H1 (cell line): ENCODE results near the gene NUB1. TPM values are rescaled to one million over a fixed set of nuclear protein-coding genes. Genes with fewer than 3 reads are reported as not detected.

Experiments used
- CTCF ChIA-PET: fragments of 300-600 bp; sonication (Branson Sonifier 250); formaldehyde crosslinking; loops from one replicate; lab custom pipeline; 2021; ENCODE audit not compliant: partially characterized antibody; lab: Charles Lee
- POLR2A ChIA-PET: fragments of 300-600 bp; sonication (Branson Sonifier 250); formaldehyde crosslinking; loops from one replicate; lab custom pipeline; 2021; ENCODE audit warnings: inconsistent platforms; ENCODE audit not compliant: partially characterized antibody; lab: Charles Lee
- DNase-seq, 2 experiments: peaks; one replicate each; pipeline versions ENCODE4 v3.0.0 to v3.0.0-alpha.2; 2010 to 2022; ENCODE audit warnings: low spot score in 2 of 2, low read depth in 1 of 2, mixed read lengths in 1 of 2
- FAIRE-seq: peaks from 2 replicates; lab custom pipeline; 2011; peaks lifted over from hg19 to GRCh38; lab: Jason Lieb, UNC
- H2AFZ ChIP-seq: 2 replicates; pipeline ENCODE4 v1.8.1; 2012; ENCODE audit warnings: low read length, inconsistent platforms
- H2AK5ac ChIP-seq: 2 replicates; pipeline ENCODE4 v1.6.1; 2013; ENCODE audit warnings: low read depth, low read length
- H2BK120ac ChIP-seq: replicated peaks from 2 replicates; pipeline ENCODE3; 2013; ENCODE audit warnings: low read depth, low read length, inconsistent platforms
- H2BK12ac ChIP-seq: 2 replicates; pipeline ENCODE4 v1.6.1; 2013; ENCODE audit warnings: low read depth, low read length
- H2BK15ac ChIP-seq: 2 replicates; pipeline ENCODE4 v1.6.1; 2013; ENCODE audit warnings: low read length
- H2BK20ac ChIP-seq: 2 replicates; pipeline ENCODE4 v1.6.1; 2013; ENCODE audit warnings: low read length
- H2BK5ac ChIP-seq: 2 replicates; pipeline ENCODE4 v1.6.1; 2013; ENCODE audit warnings: low read depth, low read length
- H3K14ac ChIP-seq: 2 replicates; pipeline ENCODE4 v1.6.1; 2013; ENCODE audit warnings: inconsistent platforms; ENCODE audit not compliant: insufficient read length
- H3K18ac ChIP-seq: 2 replicates; pipeline ENCODE4 v1.6.1; 2013; ENCODE audit warnings: low read length; ENCODE audit errors: extremely low read depth
- H3K23ac ChIP-seq: 2 replicates; pipeline ENCODE4 v1.6.1; 2013; ENCODE audit warnings: inconsistent platforms; ENCODE audit not compliant: insufficient read length
- H3K23me2 ChIP-seq: 2 replicates; pipeline ENCODE4 v1.6.1; 2013; ENCODE audit warnings: low read depth, low read length
- H3K27ac ChIP-seq: 2 replicates; pipeline ENCODE4 v1.6.1; 2011; ENCODE audit warnings: low read depth, low read length, inconsistent platforms
- H3K27me3 ChIP-seq, 4 experiments: replicated peaks in 1 of 4; 1 replicate in 1 of 4; 2 replicates in 3 of 4; pipeline versions ENCODE4 v1.6.1 to v1.8.1; 2011 to 2013; ENCODE audit warnings: low read length in 3 of 4, mild to moderate bottlenecking in 3 of 4, inconsistent platforms in 2 of 4, mixed read lengths in 2 of 4, moderate library complexity in 1 of 4; ENCODE audit not compliant: control insufficient read depth in 3 of 4, insufficient read depth in 3 of 4; ENCODE audit errors: extremely low read depth in 1 of 4
- H3K36me3 ChIP-seq, 4 experiments: 2 replicates each; pipeline versions ENCODE4 v1.6.1 to v1.8.1; 2011 to 2013; ENCODE audit warnings: mild to moderate bottlenecking in 4 of 4, low read length in 3 of 4, moderate library complexity in 2 of 4, control low read depth in 1 of 4, inconsistent platforms in 1 of 4; ENCODE audit not compliant: insufficient read depth in 4 of 4, control insufficient read depth in 2 of 4
- H3K4ac ChIP-seq: replicated peaks from 2 replicates; pipeline ENCODE3; 2013; ENCODE audit warnings: low read length, low read depth, mixed read lengths, inconsistent platforms; ENCODE audit not compliant: insufficient read length
- H3K4me1 ChIP-seq, 4 experiments: replicated peaks in 1 of 4; 1 replicate in 1 of 4; 2 replicates in 3 of 4; pipeline versions ENCODE4 v1.6.1 to v1.8.1; 2011 to 2013; ENCODE audit warnings: low read length in 3 of 4, inconsistent platforms in 2 of 4, mixed read lengths in 1 of 4; ENCODE audit not compliant: insufficient read depth in 4 of 4, control insufficient read depth in 3 of 4
- H3K4me2 ChIP-seq, 2 experiments: 2 replicates each; pipeline versions ENCODE4 v1.6.1 to v1.8.1; 2011 to 2013; ENCODE audit warnings: low read depth in 2 of 2, low read length in 2 of 2, control low read depth in 1 of 2, inconsistent platforms in 1 of 2, mild to moderate bottlenecking in 1 of 2; ENCODE audit not compliant: insufficient read depth in 1 of 2
- H3K4me3 ChIP-seq, 4 experiments: fragments of 200-600, 300-600 bp in 1 of 4; sonication (generic), shearing (Covaris generic), sonication (Bioruptor Twin) in 1 of 4; 2 replicates each; pipeline versions ENCODE4 v1.5.1 to v1.8.1; 2011 to 2016; ENCODE audit warnings: low read length in 4 of 4, low read depth in 3 of 4, control low read depth in 2 of 4, inconsistent platforms in 2 of 4, mild to moderate bottlenecking in 2 of 4, mixed read lengths in 1 of 4, moderate library complexity in 1 of 4; ENCODE audit not compliant: insufficient read depth in 2 of 4; ENCODE audit errors: extremely low read depth in 1 of 4
- H3K56ac ChIP-seq: replicated peaks from 2 replicates; pipeline ENCODE3; 2013; ENCODE audit warnings: low read depth, mild to moderate bottlenecking, mixed read lengths, low read length, inconsistent platforms; ENCODE audit not compliant: insufficient read length
- H3K79me1 ChIP-seq: 2 replicates; pipeline ENCODE4 v1.6.1; 2013; ENCODE audit warnings: low read depth, low read length, control low read depth
- H3K79me2 ChIP-seq, 2 experiments: 2 replicates each; pipeline versions ENCODE4 v1.6.1 to v1.8.1; 2012 to 2013; ENCODE audit warnings: low read length in 2 of 2, mild to moderate bottlenecking in 2 of 2, inconsistent platforms in 1 of 2; ENCODE audit not compliant: insufficient read depth in 2 of 2, control insufficient read depth in 1 of 2
- H3K9ac ChIP-seq, 4 experiments: replicated peaks in 1 of 4; 1 replicate in 1 of 4; 2 replicates in 3 of 4; pipeline versions ENCODE4 v1.6.1 to v1.8.1; 2011 to 2013; ENCODE audit warnings: low read depth in 3 of 4, low read length in 3 of 4, control low read depth in 2 of 4, mild to moderate bottlenecking in 2 of 4, moderate library complexity in 2 of 4, inconsistent platforms in 1 of 4; ENCODE audit errors: extremely low read depth in 1 of 4
- H3K9me3 ChIP-seq, 2 experiments: 2 replicates each; pipeline versions ENCODE4 v1.6.1 to v1.8.1; 2012 to 2013; ENCODE audit warnings: mild to moderate bottlenecking in 2 of 2, moderate library complexity in 2 of 2, control low read depth in 1 of 2, inconsistent platforms in 1 of 2, low read depth in 1 of 2, low read length in 1 of 2, mixed read lengths in 1 of 2; ENCODE audit not compliant: insufficient read depth in 2 of 2
- H4K20me1 ChIP-seq, 2 experiments: replicated peaks in 1 of 2; 2 replicates each; pipeline versions ENCODE3 to v1.8.1; 2011 to 2013; ENCODE audit warnings: inconsistent platforms in 2 of 2, low read length in 2 of 2, mild to moderate bottlenecking in 1 of 2; ENCODE audit not compliant: insufficient read depth in 2 of 2, control insufficient read depth in 1 of 2
- H4K5ac ChIP-seq: 2 replicates; pipeline ENCODE4 v1.6.1; 2013; ENCODE audit warnings: low read length, low read depth, mixed read lengths, inconsistent platforms; ENCODE audit not compliant: insufficient read length
- H4K8ac ChIP-seq: 2 replicates; pipeline ENCODE4 v1.8.0; 2013; ENCODE audit warnings: mild to moderate bottlenecking, moderate library complexity, low read length, inconsistent platforms; ENCODE audit not compliant: insufficient read depth; ENCODE audit errors: extremely low read depth
- H4K91ac ChIP-seq: replicated peaks from 2 replicates; pipeline ENCODE3; 2013; ENCODE audit warnings: low read length, mixed read lengths, inconsistent platforms; ENCODE audit not compliant: insufficient read length
- CBX5 ChIP-seq: fragments of 300-800, 300-1000 bp; sonication (generic); IDR thresholded peaks from 2 replicates; pipeline ENCODE4 v1.7.1; 2016; ENCODE audit warnings: antibody characterized with exemption, low read length, low read depth
- CHD2 ChIP-seq: IDR thresholded peaks from 2 replicates; pipeline ENCODE4 v1.6.1; 2012; ENCODE audit warnings: low read length, improper control_type of control experiment
- CREB1 ChIP-seq: IDR thresholded peaks from 2 replicates; pipeline ENCODE4 v1.6.1; 2012; ENCODE audit warnings: inconsistent platforms
- KDM5A ChIP-seq: fragments of 200-600 bp; IDR thresholded peaks from 2 replicates; pipeline ENCODE4 v1.7.1; 2012; ENCODE audit warnings: mild to moderate bottlenecking, low read length, inconsistent platforms, mixed read lengths
- RFX5 ChIP-seq: IDR thresholded peaks from 2 replicates; pipeline ENCODE4 v1.6.1; 2011; ENCODE audit warnings: low read depth, low read length, improper control_type of control experiment, borderline replicate concordance
- SAP30 ChIP-seq: fragments of 300-600 bp; sonication (generic); IDR thresholded peaks from 2 replicates; pipeline ENCODE4 v1.7.1; 2012; ENCODE audit warnings: low read length, moderate library complexity, mild to moderate bottlenecking, inconsistent platforms; ENCODE audit not compliant: insufficient read depth, insufficient replicate concordance
- SIX5 ChIP-seq: IDR thresholded peaks from 2 replicates; pipeline ENCODE4 v1.6.1; 2011; ENCODE audit warnings: mild to moderate bottlenecking, low read depth, low read length
- YY1 ChIP-seq: IDR thresholded peaks from 2 replicates; pipeline ENCODE4 v1.6.1; 2011; ENCODE audit warnings: low read depth, mild to moderate bottlenecking, low read length
- ZNF274 ChIP-seq: IDR thresholded peaks from 2 replicates; pipeline ENCODE4 v1.7.0; 2012; ENCODE audit warnings: low read length, borderline replicate concordance; ENCODE audit errors: extremely low read depth
- WGBS, 2 experiments: shearing (Covaris generic) in 1 of 2; methylation state at CpG; one replicate each; pipeline versions ENCODE4 v1.1.6 to v1.1.7; 2013 to 2015; ENCODE audit warnings: low lambda C conversion rate in 2 of 2, mixed read lengths in 2 of 2, inconsistent platforms in 1 of 2, low coverage in 1 of 2, missing lambda C conversion rate in 1 of 2; ENCODE audit not compliant: insufficient replicate concordance in 2 of 2, insufficient coverage in 1 of 2, insufficient read length in 1 of 2; ENCODE audit errors: extremely low coverage in 1 of 2, missing lambda C conversion rate in 1 of 2; 5-methylcytosine and 5-hydroxymethylcytosine counted together
- polyA plus RNA-seq, 7 experiments: library from polyadenylated mRNA; depleted of rRNA in 3 of 7; stranded (reverse) in 5 of 7; unstranded in 2 of 7; fragments of >200 nt in 5 of 7; fragments of 200-250 nt in 2 of 7; gene quantifications; 1 replicate in 5 of 7; 2 replicates in 1 of 7; 4 replicates in 1 of 7; pipeline versions ENCODE4 v1.2.1 to v1.2.3, GENCODE V29; 2011 to 2013; ENCODE audit warnings: missing spikeins in 2 of 7, mixed read lengths in 2 of 7
- total RNA-seq: library from RNA; stranded (reverse); fragmentation: NEBNext Ultra II Directional; extraction: Animal tissue kit (Norgen Biotek cat#: 25700); gene quantifications from 2 replicates; pipeline ENCODE4 v1.2.1, GENCODE V29; 2021
- TF ChIP-seq, protein P1 (sequence below): IDR thresholded peaks from 2 replicates; pipeline ENCODE4 v1.6.1; 2012; ENCODE audit warnings: inconsistent platforms

Gene NUB1
- total and polyA plus RNA-seq, 2 of the 8 experiments (the other 6 are each of a cell fraction or from before 2014, with no cell fraction given) = 22.1 to 43.5 TPM

DNA sequence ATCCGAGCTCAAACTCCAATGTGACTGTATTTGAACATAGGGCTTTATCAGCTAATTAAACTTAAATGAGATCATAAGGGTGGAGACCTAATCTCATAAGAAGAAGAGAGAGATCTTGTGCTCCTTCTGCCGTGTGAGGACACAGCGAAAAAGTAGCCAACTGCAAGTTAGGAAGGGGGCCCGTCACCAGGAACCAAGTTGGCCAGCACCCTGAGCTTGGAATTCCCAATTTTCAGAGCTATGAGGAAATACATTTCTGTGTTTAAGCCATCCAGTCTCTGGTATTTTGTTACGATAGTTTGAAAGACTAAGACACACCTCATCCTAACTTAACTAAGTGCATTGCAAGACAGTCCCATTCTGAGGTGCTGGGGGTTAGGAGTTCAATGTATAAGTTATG, 82.3 kb downstream of the NUB1 start:
- no peak overlapping the region for H3K4ac ChIP-seq
- ChIA-PET POLR2A (interaction anchor here (1.2 kb wide), 1 partner anchor 13 kb away, joined by 4 read pairs; no protein-coding TSS in a partner anchor), CTCF (interaction anchor here (1.3 to 2.2 kb wide), 3 partner anchors 11 to 24 kb away, joined by 3 to 9 read pairs (median 3); partner anchors contain the start of gene CRYGN)
- H3K4me3 ChIP-seq = no peak overlapping the region
- H3K79me2 ChIP-seq = no peaks in the 10 kb centered on the region
- no peaks in the 10 kb centered on the region for H3K23me2 ChIP-seq
- H3K79me1 ChIP-seq = no peaks in the 10 kb centered on the region
- peaks cover 2 to 8% (median 4%) of the 10 kb centered on the region in 4 experiments for H3K4me1 ChIP-seq
- no peak overlapping the region for H2BK20ac ChIP-seq
- H3K9me3 ChIP-seq = peaks cover 5 to 7% of the 10 kb centered on the region in 2 experiments; a peak in 2 of 4 replicates
- TF ChIP-seq, protein P1, sequence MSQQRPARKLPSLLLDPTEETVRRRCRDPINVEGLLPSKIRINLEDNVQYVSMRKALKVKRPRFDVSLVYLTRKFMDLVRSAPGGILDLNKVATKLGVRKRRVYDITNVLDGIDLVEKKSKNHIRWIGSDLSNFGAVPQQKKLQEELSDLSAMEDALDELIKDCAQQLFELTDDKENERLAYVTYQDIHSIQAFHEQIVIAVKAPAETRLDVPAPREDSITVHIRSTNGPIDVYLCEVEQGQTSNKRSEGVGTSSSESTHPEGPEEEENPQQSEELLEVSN = no peak
- TF ChIP-seq CHD2 (no peak), CBX5 (no peak), YY1 (no peak), KDM5A (no peak), CREB1 (no peak), SAP30 (no peak), SIX5 (no peak), RFX5 (no peak), ZNF274 (no peak)
- FAIRE-seq (no peak), DNase-seq (no peak)
- H3K9ac ChIP-seq = no peak overlapping the region
- no peak overlapping the region for H4K91ac ChIP-seq
- no peak overlapping the region for H4K8ac ChIP-seq
- no peak overlapping the region for H2BK15ac ChIP-seq
- H3K27me3 ChIP-seq = no peaks in the 10 kb centered on the region
- no peak overlapping the region for H2AFZ ChIP-seq
- WGBS, 2 experiments = 91% methylated on average over 5 of the region's 5 CpGs; no CpG with 5 or more reads in 1 of the 2 experiments
- H3K18ac ChIP-seq = no peak overlapping the region
- no peak overlapping the region for H3K27ac ChIP-seq
- no peak overlapping the region for H3K56ac ChIP-seq
- no peak overlapping the region for H2BK5ac ChIP-seq
- no peak overlapping the region for H3K4me2 ChIP-seq
- H2BK12ac ChIP-seq = no peak overlapping the region
- H3K23ac ChIP-seq = no peak overlapping the region
- H4K5ac ChIP-seq = no peak overlapping the region
- H3K14ac ChIP-seq = no peak overlapping the region
- H2AK5ac ChIP-seq = no peak overlapping the region
- no peaks in the 10 kb centered on the region for H3K36me3 ChIP-seq
- no peaks in the 10 kb centered on the region for H4K20me1 ChIP-seq
- no peak overlapping the region for H2BK120ac ChIP-seq
